Thyroid gland (tissue), 4 donors: ENCODE data around the gene DNER.

Source experiments
- CTCF ChIP-seq, 6 experiments: fragments of 200-600 bp in 3 of 6; fragments of 450-650 bp in 3 of 6; sonication (generic) in 3 of 6; IDR thresholded peaks; one replicate each; pipeline ENCODE4 v1.5.1; 2016 to 2019; ENCODE audit warnings: antibody characterized with exemption in 6 of 6, mild to moderate bottlenecking in 2 of 6, inconsistent platforms in 1 of 6, moderate library complexity in 1 of 6
- POLR2A ChIP-seq, 2 donors: fragments of 450-650 bp; IDR thresholded peaks; one replicate each; pipeline ENCODE4 v1.6.1; 2017; ENCODE audit warnings: antibody characterized with exemption in 2 of 2, mild to moderate bottlenecking in 2 of 2, moderate library complexity in 1 of 2

DNA sequence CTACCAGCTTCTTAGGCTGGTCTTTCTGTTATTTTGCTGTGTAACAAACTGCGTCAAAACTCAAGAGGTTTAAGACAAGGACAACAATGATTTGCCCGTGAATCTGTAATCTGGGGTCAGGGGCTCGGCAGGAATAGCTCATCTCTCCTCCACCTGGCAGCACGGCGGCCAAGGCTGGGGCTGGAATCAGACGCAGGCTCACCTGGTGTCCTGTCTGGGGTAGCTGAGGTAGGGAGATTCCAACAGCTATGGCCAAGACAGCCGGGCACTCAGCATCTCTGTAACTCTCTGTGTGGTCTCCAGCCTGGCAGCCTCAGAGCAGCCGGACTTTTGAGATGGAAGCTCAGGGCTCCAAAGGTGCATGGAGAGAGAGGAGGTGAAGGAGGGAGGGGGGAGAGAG lies 42.3 kb downstream of the DNER start:
- TF ChIP-seq POLR2A (IDR thresholded peaks at IDR 0.05) (no peak), CTCF (IDR thresholded peaks at IDR 0.05) (no peak)
